Osteocyte (in vitro differentiated cells): ENCODE data around the gene KSR1. TPM values are rescaled to one million over a fixed set of nuclear protein-coding genes. Genes with fewer than 3 reads are reported as not detected.

Experiments
- DNase-seq: peaks from one replicate; pipeline ENCODE4 v3.0.0; 2021; ENCODE audit warnings: mixed read lengths; ENCODE audit not compliant: unreplicated experiment; ENCODE audit errors: extremely low spot score
- H3K27ac Mint-ChIP-seq: one replicate; pipeline ENCODE4 v1.8.0; 2021; ENCODE audit warnings: mild to moderate bottlenecking, mixed read lengths; ENCODE audit not compliant: unreplicated experiment
- H3K27me3 Mint-ChIP-seq: one replicate; pipeline ENCODE4 v1.8.0; 2021; ENCODE audit warnings: mixed read lengths; ENCODE audit not compliant: unreplicated experiment
- H3K36me3 Mint-ChIP-seq: one replicate; pipeline ENCODE4 v1.8.0; 2021; ENCODE audit warnings: mixed read lengths; ENCODE audit not compliant: unreplicated experiment
- H3K4me1 Mint-ChIP-seq: one replicate; pipeline ENCODE4 v1.8.0; 2021; ENCODE audit warnings: mixed read lengths; ENCODE audit not compliant: unreplicated experiment
- H3K4me3 Mint-ChIP-seq: one replicate; pipeline ENCODE4 v1.8.0; 2021; ENCODE audit warnings: mild to moderate bottlenecking, moderate library complexity, mixed read lengths; ENCODE audit not compliant: unreplicated experiment
- H3K9me3 Mint-ChIP-seq: one replicate; pipeline ENCODE4 v1.8.0; 2021; ENCODE audit warnings: mixed read lengths; ENCODE audit not compliant: unreplicated experiment
- total RNA-seq: library from RNA; stranded (reverse); gene quantifications from 2 replicates; pipeline ENCODE4 v1.2.1, GENCODE V29; 2021
- TF ChIP-seq, protein P1 (sequence below): fragments of 200-600 bp; sonication (generic); IDR thresholded peaks from 2 replicates; pipeline ENCODE4 v1.5.0; 2021; ENCODE audit warnings: antibody characterized with exemption, mild to moderate bottlenecking, moderate library complexity

The KSR1 gene
- total RNA-seq, 1 donor from 2014 or later: 63.4 TPM

DNA sequence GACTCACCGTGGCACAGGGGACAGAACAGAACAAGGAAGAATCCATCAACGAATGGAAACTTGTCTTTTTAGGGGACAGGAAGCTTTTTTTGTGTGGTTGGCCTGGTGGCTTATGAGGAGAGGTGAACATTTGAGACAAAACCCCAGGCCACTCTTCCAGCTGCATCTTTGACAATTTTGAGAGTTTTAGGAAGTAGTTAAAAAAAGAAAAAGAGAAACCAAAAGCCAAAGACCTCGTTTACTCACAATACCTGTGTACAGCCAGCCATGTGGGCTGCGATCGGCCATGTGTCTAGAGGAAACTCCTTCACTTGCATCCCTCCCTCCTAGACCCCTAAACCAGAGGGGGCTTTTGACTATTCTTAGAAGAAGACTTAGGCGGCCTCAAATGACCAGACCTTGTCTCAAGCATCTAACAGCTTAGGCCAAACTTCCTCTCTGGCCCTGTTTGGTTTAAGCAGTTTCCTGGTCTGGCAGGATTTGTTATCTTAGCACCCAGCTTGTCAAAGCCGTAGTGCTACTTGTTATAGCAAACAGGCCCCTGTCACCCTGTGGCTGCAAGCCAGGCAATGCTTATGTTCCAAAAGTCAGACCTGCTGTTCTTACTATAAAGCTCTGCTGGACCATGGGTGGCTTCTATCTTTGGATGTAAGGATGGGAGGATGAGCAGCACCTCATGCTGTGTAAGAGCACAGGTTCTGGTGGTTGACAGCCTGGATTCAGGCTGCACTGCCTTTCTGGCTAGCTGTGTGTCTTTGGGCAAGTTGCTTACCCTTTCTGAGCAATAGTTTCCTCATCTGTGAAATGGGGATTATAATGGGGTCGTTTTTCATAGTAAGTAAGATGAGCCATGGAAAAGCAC lies 17.7 kb downstream of the KSR1 start:
- peaks cover 67% of the 10 kb centered on the region for H3K4me1 Mint-ChIP-seq
- TF ChIP-seq, protein P1, sequence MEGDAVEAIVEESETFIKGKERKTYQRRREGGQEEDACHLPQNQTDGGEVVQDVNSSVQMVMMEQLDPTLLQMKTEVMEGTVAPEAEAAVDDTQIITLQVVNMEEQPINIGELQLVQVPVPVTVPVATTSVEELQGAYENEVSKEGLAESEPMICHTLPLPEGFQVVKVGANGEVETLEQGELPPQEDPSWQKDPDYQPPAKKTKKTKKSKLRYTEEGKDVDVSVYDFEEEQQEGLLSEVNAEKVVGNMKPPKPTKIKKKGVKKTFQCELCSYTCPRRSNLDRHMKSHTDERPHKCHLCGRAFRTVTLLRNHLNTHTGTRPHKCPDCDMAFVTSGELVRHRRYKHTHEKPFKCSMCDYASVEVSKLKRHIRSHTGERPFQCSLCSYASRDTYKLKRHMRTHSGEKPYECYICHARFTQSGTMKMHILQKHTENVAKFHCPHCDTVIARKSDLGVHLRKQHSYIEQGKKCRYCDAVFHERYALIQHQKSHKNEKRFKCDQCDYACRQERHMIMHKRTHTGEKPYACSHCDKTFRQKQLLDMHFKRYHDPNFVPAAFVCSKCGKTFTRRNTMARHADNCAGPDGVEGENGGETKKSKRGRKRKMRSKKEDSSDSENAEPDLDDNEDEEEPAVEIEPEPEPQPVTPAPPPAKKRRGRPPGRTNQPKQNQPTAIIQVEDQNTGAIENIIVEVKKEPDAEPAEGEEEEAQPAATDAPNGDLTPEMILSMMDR: no peak

DNA sequence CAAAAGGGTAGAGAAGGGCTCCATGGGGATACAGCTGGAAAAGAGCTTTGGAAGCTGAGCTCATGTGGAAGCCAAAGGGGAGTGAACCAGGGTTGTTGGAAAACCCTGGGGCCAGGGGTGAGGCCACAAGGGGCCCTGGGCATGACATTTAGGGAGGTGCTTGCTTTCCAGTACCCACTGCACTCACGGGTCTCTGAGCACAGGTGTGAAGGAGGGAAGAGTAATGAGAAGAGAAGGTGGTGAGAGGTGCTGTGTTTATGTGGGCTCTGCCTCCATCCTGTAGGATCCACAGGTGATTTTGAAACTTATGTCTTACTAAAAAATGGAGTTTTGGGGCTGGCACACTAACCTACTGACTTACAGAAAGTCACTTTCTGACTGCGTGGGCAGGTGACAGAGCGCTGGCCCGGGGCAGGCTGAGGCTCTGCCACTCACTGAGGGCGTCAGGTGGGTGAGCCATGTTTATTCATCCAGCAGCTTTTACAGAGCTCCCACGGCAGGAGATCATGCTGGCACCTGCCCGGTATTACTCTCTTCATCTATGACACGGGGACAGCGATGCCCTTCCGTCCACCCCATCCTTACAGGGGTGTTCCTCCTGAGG lies 18.9 kb downstream of the KSR1 start:
- Mint-ChIP-seq H3K36me3 (no peaks in the 10 kb centered on the region), H3K27ac (no peak overlapping the region), H3K4me1 (peaks cover 62% of the 10 kb centered on the region), H3K9me3 (no peaks in the 10 kb centered on the region), H3K4me3 (no peak overlapping the region), H3K27me3 (no peaks in the 10 kb centered on the region)
- TF ChIP-seq, protein P1: no peak
- DNase-seq: no peak

More for the DNA sequence above, 17.7 kb downstream of the KSR1 start:
- Mint-ChIP-seq H3K9me3 (no peaks in the 10 kb centered on the region), H3K27me3 (no peaks in the 10 kb centered on the region), H3K36me3 (no peaks in the 10 kb centered on the region), H3K4me3 (no peak overlapping the region), H3K27ac (no peak overlapping the region)
- DNase-seq: no peak

DNA sequence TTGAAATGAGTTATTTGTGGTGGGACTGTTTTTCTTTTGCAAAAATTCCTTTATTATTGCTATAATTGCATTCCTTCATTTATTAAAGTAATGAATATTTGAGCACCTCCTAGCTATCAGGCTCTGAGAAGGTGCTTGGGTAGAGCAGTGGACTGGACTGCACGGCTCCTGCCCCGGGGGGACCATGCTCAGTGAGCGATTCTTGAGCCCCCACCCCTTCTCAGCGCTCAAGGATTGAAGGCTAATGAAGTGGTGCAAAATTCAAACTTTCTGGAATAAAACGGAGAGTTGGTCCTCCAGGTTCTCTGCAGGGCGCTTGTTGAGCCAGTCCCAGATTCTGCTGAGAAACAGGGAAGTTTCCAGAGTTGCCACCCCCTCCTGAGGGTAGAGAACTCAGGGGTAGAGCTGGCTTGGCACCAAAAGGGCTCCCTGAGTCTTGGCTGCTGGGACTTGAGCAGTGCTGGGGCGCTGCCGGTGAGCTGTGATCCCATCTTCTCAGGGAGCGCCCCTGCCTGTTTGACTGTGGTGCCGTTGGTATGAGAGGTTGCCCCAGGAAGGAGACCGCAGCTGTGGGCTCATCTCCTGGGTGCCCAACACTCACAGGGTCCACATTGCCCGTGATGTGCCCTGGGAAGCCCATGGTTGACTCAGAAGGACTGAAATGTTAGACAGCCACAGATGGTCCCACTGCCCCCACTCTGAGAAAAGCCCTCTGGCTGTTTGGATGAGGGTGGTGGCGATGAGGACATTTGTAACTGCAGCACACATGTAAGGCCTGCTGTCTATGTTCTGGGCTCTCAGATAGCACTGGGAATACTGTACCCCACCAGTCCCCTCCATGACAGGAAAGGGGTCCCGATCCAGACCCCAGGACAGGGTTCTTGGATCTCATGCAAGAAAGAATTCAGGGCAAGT lies 20.0 kb downstream of the KSR1 start:
- no peak overlapping the region for H3K27ac Mint-ChIP-seq
- H3K4me1 Mint-ChIP-seq: peaks cover 56% of the 10 kb centered on the region
- H3K9me3 Mint-ChIP-seq: no peaks in the 10 kb centered on the region
- no peak for DNase-seq
- TF ChIP-seq, protein P1: no peak
- H3K4me3 Mint-ChIP-seq: no peak overlapping the region
- H3K36me3 Mint-ChIP-seq: no peaks in the 10 kb centered on the region
- no peaks in the 10 kb centered on the region for H3K27me3 Mint-ChIP-seq

DNA sequence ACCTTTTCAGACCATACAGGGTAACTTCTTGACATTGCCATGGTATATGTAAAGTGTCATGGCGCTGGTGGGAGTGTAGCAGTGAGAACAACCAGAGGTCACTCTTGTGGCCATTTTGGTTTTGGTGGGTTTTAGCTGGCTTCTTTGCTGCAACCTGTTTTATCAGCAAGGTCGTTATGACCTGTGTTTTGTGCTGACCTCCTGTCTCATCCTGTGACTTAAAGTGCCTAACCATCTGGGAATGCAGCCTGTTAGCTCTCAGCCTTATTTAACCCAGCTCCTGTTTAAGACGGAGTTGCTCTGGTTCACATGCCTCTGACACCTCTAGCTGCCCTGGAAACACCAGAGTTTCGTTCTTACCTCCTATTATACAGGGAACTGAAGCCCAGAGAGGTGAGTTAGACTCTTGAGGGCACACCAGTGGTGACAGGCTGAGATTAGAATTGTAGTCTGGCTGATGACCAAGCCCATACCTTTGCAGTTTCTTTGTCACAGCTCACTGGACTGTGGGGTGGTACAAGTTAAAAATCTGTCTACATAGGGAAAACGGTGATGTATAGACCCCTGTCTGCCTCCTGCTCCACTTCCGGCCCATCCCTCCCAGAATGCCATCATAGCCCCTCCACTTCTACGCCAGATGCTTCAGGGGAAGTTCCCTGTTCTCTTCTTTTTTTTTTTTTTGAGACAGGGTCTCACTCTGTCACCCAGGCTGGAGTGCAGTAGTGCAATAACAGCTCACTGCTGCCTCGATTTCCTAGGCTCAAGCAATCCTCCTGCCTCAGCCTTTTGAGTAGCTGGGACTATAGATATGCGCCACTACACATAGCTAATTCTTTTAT lies 21.0 kb downstream of the KSR1 start:
- Mint-ChIP-seq H3K4me3 (no peak overlapping the region), H3K27ac (no peak overlapping the region), H3K36me3 (no peaks in the 10 kb centered on the region), H3K27me3 (no peaks in the 10 kb centered on the region), H3K9me3 (no peaks in the 10 kb centered on the region), H3K4me1 (peaks cover 46% of the 10 kb centered on the region)
- TF ChIP-seq, protein P1: no peak
- no peak for DNase-seq
